NK-92 treated with Interleukin-12 subunit alpha and Interleukin-12 subunit beta, amount 100 ng/mL, for 24 hours (cell line): ENCODE results near the gene DCTN4.
"Not testable (repeated sequence)": the region's sequence is repeated elsewhere in the genome, so short reads cannot be mapped to it uniquely, and the experiment has no call there.

Source experiments
- DNase-seq: peaks from one replicate; lab custom pipeline; 2025; lab: John Stamatoyannopoulos, UW

DCTN4 gene

GRCh38 chr5:150758531-150759333 lies at the start of gene DCTN4:
TSS of gene DCTN4 (minus strand) at chr5:150759017. CDS start at chr5:150758993, 24 bp downstream.
- peak; percentile 94 for DNase-seq

DNA sequence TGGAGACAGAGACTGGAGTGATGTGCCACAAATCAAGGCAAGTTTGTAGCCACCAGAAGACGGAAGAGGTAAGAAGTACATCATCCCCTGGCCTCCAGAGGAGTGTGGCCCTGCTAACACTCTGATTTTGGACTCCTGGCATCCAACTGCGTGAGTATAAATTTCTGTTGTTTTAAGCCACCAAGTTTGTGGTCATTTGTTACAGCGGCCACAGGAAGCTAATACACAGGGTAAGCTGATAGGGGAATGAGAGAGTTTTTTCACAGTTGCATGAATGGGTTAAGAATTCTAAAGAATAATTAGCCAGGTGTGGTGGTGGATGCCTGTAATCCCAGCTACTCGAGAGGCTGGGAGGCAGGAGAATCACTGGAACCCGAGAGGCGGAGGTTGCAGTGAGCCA lies 45.6 kb upstream of the DCTN4 start:
- no peak for DNase-seq

- no peak for DNase-seq
Observed at GRCh38 chr5:150801117-150801927, 42.5 kb upstream of the DCTN4 start.

DNA sequence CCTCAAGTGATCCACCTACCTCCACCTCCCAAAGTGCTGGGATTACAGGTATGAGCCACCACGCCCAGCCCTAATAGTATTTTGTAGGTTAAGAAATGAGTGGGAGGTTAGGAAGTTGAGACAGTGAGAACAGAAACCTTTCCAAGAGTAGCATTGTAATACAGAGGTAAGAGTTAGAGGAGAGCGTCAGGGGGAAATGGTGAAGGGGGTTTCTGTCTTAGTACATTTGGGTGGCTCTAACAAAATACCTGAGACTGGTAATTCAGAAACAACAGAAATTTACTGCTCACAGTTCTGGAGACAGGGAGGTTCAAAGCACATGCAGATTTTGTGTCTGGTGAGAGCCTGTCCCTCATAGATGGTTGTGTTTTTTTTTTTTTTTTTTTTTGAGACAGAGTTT lies 38.6 kb upstream of the DCTN4 start:
- DNase-seq = no peak

- DNase-seq = no peak
Observed at GRCh38 chr5:150794927-150795326, 36.1 kb upstream of the DCTN4 start.

DNA sequence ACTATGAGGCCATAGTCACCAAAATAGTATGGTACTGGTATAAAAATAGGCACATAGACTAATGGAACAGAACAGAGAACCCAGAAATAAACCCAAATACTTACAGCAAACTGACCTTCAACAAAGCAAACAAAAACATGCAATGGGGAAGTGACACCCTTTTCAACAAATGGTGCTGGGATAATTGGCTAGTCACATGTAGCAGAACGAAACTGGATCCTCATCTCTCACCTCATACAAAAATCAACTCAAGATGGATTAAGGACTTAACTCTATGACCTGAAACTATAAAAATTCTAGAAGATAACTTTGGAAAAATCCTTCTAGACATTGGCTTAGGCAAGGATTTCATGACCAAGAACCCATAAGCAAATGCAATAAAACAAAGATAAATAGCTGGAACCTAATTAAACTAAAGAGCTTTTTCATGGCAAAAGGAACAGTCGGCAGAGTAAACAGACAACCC lies 34.6 kb upstream of the DCTN4 start:
- DNase-seq = not testable (repeated sequence)

- no peak for DNase-seq
Observed at GRCh38 chr5:150791536-150791935, 32.7 kb upstream of the DCTN4 start.

DNA sequence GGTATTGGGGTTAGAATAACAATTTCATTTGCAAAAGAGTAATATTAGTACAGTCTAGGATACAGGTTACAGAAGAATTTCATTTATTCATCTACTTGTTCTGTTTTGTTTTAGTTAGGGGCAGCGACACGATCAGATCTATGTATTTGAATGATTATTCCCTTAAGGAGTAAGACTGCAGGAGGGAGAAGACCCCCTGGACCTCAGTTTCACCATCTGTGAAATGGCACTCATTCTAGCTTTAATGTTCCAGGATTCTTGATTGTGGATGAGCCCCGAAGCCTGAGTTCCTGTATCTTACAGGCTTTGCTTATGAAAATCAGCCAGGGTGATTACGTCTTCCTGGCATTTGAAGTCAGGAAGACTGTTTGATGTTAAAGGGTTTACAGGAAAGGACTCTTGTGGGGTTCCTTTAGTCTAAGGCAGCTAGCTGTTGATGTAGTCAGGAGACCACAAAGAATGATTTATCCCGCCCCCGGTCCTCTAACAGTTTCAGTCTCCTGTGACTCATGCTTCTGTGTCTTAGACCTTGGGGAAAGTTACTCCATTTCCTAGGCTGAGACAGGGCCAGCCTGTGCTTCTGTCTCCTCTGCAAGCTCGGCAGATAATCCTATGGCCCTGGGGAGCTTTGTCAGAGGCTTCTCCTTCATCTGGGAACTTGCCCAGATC lies 31.3 kb upstream of the DCTN4 start:
- peak; percentile 58 for DNase-seq

DNA sequence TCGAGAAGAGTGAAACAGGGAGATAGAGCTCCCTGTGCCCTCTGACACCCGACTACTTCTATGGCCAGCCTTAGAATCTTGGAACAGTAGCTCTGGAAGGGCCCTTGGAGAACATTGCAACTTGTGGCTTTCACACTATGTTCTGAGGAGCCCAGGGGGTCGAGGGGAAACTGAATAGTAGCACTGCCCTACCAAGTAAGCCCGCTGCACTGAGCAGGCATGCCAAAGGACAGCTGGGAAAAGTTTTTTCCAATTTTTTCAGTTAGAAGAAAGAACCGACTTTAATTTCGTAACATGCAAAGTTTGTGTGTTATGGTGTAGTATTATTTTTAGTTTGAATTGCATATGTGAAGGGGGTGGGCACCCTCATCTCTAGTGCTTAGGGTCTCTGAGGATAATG lies 30.6 kb upstream of the DCTN4 start:
- DNase-seq = no peak

DNA sequence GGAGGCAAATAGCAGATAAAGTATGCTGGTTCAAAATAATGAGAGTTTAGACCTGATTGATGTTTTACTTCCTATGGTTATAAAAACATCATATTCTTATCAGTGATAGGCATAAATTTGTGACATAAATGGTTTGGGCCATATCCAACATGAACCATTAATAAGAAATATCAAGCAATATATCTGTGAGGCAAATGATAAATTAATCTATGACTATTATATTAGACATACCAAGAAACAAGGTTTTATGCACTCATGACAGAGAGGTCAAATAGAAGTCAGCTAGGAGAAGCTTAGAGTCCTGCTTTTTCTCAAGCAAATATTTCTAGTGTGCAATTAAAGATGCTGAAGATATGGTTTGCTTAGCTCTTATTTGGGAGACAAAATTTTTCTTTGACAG lies 30.2 kb upstream of the DCTN4 start:
- DNase-seq = no peak

GRCh38 chr5:150787656-150788055 lies 28.8 kb upstream of the DCTN4 start:
- DNase-seq = no peak

GRCh38 chr5:150786876-150787275 lies 28.1 kb upstream of the DCTN4 start:
- DNase-seq = no peak

DNA sequence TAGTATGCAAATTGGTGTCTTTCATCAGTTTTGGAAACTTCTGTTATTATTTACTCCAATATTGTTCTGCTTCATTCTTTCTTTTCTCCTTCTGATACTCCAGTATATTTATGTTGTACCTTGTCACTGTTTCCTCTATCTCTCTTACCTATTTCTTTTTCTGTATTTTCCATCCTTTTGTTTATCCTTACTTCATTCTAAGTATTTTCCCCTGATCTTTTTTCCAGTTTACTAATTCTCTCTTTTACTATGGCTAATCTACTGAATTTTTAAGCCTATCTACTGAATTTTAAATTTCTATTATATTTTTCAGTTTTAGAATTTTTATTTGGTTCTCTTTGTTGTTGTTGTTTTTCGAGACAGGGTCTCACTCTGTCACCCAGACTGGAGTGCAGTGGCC lies 27.1 kb upstream of the DCTN4 start:
- DNase-seq = no peak

DNA sequence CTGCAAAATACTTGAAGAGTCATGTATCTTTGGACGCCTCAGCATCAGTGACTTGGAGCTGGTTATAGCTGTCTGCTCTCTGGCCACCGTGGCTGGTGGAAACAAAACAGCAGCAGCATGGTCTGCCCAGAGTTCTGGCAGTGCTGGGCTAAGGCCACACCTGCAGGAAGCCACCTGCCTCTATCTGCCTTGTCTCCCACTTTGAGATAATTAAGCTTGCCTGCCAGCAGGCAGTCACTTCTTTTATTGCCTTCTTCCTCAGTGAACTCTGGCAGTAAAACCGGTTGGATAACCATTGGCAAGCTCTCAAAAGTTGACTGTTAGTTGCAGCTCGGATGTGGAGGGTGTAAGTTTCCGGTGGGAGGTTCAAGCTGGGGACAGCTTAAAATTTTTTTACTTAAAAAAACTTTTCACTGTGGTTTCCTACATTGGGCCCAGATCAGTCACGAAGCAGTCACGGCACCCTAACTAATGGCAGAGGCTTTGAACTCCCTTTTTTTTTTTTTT lies 24.7 kb upstream of the DCTN4 start:
- no peak for DNase-seq

DNA sequence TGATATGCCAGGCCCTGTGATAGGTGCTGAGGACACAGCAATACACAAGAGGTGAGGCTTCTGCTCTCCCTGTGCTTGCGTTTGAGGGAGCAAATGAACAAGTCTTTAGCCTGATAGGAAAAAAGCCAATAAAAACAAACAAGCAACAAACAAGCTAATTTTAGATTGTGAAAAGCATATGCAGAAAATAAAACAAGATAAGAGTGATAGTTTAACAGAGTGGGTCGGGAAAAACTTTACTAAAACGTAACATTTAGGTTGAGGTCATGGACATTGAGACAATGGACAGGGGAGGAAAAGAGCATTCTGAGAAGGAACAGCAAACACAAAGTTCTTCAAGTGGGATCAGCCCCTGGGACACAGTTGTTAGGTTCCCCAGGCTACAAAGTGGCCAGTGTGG lies 24.0 kb upstream of the DCTN4 start:
- DNase-seq = no peak

DNA sequence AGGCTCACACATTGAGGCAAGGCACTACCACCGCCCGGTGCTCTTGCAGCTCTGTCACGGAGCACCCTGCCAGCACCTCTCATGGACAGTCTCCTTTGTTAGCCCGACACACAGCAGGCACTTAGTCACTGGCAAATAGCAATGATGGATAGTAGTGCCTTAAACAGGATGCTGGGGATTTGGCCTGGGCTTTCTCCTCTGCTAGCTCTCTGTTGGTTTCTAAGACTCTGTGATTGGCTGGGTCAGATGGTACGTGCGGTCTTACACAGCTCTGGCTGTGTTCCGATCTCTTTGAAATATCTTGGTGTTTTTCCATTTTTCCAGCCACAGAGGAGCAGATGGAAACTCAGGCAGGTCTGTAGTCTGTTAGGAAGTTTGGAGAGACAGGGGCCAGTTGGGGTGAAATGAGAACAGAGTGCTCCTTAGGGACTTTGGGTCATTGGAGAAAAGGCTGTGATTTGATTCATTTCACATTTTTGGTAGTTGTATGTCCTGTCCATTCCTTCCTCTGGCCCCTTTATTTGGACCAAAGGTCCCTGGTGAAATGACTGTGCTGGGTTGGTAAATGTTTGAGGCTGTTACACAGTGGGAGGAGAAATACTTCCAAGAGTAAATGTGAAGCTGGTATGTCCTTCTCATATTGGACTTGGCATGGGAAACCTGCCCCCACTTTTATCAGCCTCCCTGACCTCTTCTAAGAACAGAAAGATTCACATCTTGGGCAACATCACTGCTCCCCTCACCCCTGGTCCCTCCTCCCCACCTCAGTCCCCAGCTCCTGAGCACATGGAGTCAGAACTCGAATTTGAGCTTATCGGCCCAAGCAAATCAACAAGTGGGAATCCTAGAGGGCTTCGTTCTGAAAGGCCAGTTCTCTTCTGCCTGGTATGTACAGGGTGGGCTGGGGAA lies 23.1 kb upstream of the DCTN4 start:
- DNase-seq = no peak

- no peak for DNase-seq
Observed at GRCh38 chr5:150780816-150781221, 22.0 kb upstream of the DCTN4 start.

GRCh38 chr5:150780187-150780692 lies 21.4 kb upstream of the DCTN4 start:
- no peak for DNase-seq

- no peak for DNase-seq
Observed at GRCh38 chr5:150779397-150780186, 20.8 kb upstream of the DCTN4 start.
